Measurements from ENCODE around the gene AFF3.
"Not testable (repeated sequence)": the region's sequence is repeated elsewhere in the genome, so short reads cannot be mapped to it uniquely, and the experiment has no call there.

AFF3 gene

DNA sequence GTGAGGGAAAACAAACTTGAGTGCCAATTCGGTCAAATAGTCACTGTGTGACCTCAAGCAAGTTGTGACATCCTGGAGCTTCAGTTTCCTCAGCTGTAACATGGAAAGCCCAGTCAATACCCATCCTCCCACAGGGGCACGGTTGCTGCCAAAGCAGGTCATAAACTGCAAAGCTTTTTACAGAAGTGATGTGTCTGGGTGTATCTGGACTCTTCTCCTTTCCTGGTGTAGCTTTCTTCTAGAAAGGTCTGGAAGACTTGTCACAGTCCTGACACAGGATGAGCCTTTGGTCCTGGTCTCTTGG, 4.2 kb upstream of the AFF3 start:
- in situ Hi-C loops (cut with HindIII; ENCODE audit: low sequenced_read_pairs): no loop called here

DNA sequence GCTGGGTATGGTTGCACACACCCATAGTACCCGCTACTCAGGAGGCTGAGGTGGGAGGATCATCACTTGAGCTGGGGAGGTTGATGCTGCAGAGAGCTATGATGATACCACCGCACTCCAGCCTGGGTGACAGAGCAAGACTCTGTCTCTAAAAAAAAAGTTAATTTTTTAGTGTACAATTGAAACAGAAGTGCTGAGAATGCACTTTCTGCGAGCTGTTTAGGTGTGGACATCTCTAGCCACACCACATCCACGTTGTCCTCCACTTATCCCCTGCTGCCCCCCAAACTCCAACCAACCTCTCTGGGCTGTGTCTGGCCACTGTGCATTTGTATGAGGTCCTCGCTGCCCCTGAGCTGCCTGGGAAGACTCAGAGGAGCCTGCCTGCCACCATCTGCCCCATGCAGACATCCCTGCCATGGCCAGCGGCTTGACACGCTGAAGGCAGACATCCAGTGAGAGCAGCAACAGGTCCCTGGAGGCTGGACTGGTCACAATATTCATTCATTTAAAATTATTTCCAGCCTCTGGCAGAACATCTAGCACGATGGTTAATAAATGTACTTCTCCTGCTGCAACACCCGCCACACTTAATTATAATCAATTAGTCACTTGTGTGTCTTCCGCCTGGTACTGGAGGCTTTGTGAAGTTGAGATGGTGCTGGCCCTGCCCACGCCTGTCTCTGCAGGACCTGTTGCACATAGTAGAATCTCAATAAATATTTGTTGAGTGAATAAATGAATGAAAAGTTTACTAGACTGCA, 3.7 kb upstream of the AFF3 start:
- in situ Hi-C loops (cut with HindIII; ENCODE audit: low sequenced_read_pairs): no loop called here

DNA sequence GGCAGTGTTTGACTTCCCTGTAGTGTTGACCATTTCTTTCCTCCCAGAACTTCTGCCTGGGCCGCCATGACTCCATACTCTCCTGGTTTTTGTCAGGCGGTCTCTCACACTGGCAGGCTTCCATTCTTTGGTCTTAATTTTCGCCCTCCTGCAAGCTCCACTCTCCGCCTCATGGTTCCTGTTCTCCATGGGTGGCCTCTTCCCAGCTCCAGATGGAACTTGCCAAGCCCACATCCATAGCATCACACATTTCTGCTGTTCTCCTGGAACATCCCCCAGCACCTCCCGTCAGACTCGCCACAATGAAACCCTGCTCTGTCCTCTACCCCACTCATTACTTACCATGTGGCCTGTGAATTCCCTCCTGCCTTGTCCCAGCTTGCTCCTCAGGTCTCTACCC, 896 bp upstream of the AFF3 start:
- in situ Hi-C loops (cut with HindIII; ENCODE audit: low sequenced_read_pairs): no loop called here

DNA sequence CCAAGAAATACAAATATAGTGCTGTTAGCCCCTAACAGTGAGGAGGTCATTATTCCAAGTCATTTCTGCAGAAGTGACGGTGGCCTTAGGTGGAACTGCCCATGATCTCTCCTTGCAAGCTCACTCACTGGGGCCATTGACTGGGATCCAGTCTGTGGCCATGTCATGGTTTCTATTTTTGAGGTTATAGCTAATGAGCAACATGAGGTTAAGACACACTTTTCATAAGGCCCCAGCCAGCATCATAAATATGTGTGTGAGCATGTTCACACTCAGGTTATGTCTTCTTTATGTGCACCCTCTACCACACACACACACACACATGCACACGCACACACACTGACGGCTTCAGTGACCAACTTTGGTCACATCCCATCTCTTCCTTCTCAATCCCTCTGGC, 484 bp downstream of the AFF3 start:
- in situ Hi-C loops (cut with HindIII; ENCODE audit: low sequenced_read_pairs): no loop called here

DNA sequence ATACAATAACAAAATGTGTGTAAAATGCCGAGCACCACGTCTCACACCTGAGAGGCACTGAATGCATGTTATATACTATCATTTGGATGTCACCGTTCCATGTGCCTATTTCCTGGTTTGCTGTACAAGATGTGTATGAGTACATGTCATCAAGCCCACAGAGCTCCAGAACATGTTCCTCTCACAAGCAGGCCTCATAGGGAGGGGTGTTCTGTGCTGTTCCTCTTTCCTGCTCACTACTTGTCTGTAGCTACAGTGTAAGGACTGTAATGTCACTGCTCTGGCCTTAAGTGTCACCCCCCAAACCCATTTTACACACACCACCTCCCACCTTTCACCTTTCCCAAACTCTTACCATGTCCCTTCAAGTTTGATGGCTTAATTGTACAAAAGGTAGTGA, 1.8 kb downstream of the AFF3 start:
- in situ Hi-C loops (cut with HindIII; ENCODE audit: low sequenced_read_pairs): no loop called here

DNA sequence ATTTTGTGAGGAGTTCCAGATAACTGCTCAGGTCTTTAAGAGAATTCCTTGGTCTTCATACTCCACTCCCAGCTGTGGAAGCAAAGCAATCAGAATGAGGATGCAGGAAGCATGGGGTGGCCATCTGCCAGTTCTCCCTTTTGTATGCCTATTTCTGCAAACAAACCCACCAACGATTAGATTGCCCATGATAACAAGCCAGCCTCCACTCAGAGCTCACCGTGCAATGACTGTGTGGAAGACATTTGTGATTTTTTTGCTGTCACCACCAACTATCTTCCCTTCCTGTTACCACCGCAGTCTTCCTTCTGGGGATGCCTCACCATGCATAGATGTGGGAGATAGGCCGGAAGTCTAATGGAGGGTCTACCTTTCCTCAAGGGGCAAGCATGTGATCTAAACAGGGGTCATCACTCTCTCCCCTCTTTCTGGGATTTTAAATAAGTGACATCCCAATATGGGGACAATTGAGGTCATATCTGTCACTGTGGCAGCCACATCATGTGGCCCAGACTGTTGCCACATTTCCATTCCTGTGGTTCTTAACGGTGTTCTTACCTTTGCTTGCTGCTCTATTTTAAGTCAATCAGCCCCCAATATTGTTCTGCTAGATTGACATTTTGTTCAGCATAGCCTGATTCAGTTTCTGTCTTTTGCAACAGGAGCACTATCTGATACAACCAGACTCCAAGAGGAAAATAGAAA, 4.4 kb downstream of the AFF3 start:
- in situ Hi-C loops (cut with HindIII; ENCODE audit: low sequenced_read_pairs): no loop called here

DNA sequence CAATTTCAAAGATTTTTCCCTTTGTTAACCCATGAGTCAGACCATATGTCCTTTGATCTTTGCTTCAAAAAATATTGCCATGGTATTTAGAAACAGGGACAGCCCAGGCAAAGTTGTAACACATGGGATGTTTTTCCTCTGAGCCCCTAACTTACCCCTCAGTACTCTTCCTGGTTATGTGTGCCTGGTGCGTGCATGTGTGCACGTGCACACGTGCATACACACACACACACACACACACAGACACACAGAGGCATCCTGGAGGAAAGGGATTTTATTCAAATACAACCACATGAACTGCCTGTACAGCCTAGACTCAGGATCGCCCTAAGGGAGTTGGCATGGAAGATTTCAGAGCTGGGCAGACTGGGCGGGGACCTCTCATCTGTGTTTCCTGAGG, 5.1 kb downstream of the AFF3 start:
- in situ Hi-C loops (cut with HindIII; ENCODE audit: low sequenced_read_pairs): no loop called here

DNA sequence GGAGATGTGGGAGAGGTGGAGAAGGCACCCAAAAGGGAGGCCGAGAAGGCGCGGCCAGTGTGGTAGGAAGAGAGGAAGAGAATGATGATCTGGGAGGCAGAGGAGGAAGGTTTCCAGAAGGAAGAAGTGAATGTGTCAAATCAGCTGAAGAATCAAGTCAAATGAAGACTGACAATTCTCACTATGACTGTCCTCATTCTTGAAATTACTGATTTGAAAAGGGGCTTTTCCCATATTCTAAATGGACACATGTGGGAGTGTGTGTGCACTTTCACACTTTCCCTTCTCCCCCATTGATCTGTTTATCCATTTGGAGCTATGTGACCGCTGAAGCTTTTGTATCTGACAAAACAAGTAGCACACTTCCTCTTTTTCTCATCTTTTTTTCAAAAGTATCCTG, 6.1 kb downstream of the AFF3 start:
- in situ Hi-C loops (cut with HindIII; ENCODE audit: low sequenced_read_pairs): no loop called here

DNA sequence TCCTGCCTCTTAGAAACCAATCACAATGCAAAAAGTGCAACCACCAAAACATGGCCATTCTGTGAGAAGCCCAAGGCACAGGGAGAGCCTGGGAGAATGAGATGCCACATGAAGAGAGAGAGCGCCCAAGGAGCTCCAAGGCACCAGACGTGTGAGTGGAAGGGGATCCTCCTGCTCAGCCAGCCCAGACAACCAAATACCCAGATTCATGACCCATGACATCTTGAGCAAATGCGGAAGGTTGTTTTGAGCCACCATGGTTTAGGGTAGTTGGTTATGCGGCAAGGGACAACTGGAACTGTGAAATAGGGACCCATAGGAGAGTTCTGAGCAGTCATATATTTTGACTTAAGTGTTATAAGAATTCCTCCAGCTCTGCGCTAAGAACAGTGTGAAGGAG, 7.0 kb downstream of the AFF3 start:
- in situ Hi-C loops (cut with HindIII; ENCODE audit: low sequenced_read_pairs): no loop called here

DNA sequence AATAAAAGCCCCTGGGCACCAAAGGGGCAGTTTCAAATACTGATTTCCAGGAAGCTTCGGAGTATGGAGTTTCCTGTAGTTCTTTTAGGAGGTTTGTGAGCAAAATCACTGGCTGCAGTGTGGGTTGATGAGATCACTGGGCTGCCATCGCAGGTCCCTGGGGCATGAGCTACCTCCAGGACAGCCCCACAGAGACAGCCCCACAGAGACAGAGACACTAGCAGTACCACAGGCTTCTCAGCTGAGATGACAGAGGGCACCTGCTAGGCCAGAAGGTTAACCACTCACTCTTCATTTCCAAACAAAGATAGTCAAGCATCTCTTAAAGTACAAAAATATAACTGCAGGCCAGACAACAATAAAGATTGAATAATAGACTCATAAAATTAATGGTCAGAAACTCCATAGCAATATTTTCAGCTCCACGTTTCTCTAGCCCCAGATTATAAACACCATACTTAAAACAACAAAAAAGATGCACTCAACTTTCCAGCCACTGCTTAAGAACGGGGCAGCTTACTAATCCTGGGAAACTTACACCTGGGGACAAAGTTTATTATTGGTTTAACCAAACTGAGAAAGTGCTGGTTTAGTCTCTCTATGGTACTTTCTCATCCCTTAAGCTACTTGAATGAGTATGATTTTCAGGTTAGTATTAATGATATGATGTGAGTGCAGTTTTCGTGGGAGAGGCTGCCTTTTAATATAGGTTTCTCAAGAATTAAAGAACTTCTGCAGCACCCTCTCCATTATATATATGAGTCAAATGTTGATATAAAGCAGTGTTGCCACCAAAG, 11.6 kb downstream of the AFF3 start:
- in situ Hi-C loops (cut with HindIII; ENCODE audit: low sequenced_read_pairs): no loop called here

DNA sequence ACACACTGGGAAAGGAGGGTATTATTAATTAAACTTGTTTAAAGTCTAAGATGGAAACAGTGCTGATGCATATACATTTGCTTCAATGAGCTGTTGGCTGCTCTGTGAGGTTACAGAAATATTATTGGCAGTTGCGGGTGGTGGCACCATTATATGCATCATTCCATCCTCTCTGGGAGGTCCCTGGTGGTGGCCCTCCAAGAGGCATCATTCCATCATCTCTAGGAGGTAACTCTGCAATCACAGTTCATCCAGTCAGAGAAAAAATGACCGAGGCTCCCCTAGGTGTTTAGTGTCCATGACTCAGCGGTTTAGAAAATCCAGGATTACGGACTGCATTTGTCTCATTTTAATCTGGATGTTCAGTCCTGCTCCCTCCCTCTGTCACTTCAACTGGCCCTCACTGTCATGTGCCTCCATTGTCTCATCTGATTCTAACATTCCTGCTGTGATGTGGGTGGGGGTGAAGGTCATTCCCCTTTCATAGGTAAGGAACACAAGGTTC, 15.4 kb downstream of the AFF3 start:
- in situ Hi-C loops (cut with HindIII; ENCODE audit: low sequenced_read_pairs): no loop called here

DNA sequence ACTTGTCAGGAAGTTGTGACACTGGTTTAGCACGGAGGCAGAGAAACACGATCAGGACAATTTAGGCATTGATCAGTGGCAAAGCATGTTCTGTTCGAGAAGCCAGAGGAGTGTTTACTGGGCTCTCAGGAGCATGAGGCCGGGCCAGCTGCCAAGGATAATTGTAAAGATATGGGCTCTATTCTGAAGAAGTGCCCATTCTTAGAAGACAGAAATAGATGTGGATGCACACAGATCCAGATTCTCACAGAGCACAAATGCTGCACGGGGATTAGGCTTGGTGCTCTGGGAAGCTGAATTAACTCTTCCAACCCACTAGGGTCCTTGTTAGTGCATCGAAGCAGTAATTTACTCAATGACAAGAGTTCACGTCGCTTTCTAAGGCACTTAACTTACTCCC, 16.2 kb downstream of the AFF3 start:
- in situ Hi-C loops (cut with HindIII; ENCODE audit: low sequenced_read_pairs): no loop called here

DNA sequence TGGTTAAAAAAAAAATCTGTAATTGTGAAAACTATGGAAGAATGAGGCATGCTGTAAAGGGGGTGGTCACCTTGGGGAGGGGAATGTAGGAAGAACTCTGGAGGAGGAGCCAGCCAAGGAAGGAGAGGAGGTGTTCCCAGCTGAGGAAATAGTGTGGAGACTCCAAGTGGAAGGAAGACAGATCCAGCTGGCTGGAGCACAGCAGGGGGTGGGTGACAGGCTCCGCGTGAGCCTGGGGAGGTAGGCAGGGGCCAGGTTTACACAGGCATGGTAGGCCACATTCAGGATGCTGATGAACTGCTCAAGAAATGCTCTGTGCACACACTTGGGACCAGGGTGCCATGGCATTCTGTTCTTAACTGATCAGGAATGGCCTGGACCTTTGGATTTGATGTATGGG, 16.8 kb downstream of the AFF3 start:
- in situ Hi-C loops (cut with HindIII; ENCODE audit: low sequenced_read_pairs): no loop called here

DNA sequence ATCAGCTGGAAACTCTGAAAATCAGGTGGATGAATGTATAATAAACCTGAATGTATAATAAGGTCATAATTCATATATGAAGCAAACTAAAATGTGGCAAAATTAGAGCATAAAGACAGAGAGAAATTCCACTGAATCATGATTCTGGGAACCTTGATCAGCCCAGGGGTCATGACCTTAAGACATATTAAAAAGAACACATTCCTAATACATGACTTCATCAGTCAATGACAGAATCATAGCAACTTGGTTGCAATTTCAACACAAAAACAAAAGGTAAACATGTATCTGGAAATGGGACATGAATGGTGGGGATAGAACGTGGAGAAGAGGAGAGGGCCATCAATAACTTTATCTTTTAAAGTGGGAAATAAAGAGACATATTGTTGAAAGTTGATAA, 17.6 kb downstream of the AFF3 start:
- in situ Hi-C loops (cut with HindIII; ENCODE audit: low sequenced_read_pairs): no loop called here

DNA sequence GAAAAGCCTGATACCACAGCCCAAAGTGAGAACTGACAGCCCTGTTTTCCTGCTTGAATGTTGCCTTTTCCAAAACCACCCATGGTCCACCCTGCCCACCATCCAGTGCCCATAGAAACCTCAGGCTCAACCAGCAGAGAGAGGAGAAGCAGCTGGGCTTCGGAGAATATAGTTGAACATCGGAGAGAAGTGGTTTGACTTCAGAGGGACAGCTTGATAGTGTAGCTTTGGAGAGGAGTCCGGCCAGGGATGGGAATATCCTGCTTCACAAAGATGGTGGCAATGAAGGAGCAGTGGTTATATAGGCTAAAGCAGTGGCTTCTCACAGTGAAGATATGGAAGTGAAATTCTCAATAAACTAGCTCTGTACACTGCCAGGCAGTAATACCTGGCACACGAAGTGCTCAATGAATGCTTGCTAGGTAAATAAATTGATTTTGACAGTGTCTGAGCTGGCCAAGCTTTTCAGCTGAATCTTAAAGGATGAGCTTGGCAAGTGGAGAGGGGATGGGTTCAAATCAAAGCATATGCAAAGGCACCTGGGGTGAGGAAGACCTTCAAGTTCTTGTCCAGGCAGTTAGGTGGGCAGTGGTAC, 21.2 kb downstream of the AFF3 start:
- in situ Hi-C loops (cut with HindIII; ENCODE audit: low sequenced_read_pairs): no loop called here

DNA sequence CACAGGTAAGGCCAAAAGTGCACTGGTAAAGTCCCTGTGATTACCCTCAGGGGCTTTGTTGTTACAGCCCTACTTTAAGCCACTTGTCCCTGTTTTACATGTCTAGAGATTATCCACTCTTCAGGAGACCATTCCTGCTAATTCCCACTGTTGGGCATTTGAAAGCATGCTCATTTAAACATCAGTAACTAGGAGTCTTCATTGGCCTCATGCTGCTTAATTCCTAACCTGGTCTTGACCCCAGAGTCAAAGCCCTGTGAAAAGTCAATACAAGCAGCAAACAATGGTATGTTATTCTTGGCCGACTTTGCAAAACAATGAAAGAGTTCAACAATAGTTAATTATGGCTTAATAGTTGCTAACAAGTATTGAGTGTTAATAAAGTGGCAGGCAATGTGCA, 23.2 kb downstream of the AFF3 start:
- in situ Hi-C loops (cut with HindIII; ENCODE audit: low sequenced_read_pairs): no loop called here

DNA sequence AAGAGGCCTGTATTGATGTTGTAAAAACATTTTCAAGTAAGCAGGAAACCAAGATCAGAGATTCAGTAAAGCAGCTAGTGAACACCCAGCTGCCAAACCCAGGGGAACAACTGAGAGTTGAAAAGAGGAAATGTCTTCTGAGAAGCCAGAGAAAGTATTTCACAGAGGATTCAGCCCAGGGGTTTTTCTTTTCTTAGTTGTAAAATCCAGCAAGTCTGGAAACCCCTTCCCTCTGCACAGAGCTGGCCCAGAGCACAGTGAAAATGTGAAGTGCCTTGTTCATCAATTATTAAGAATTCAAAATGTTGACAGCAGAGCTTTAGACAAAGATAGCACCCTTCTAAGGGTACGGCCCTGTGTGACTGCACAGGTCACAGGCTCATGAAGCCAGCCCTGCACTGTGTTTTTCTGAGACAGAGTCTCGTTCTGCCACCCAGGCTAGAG, 28.4 kb downstream of the AFF3 start:
- in situ Hi-C loops (cut with HindIII; ENCODE audit: low sequenced_read_pairs): no loop called here

DNA sequence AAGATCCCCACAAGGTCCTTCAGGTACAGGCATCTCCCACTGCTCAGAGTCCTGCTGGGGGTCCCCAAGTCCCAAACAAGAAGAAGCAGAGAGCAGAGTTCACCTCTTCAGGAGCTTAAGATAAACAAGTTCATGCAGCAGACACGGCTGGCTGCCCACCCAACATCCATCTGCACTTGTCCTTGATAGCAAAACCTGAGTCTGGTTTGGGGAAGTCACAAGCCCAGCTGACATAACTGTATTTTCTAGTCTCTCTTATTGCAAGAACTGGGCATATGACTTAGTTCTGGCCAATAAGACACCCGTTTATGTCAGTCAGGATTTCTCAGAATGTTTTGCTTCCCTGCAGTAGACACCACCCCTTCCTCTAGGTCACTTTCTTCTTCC, 31.8 kb downstream of the AFF3 start:
- in situ Hi-C loops (cut with HindIII; ENCODE audit: low sequenced_read_pairs): no loop called here

DNA sequence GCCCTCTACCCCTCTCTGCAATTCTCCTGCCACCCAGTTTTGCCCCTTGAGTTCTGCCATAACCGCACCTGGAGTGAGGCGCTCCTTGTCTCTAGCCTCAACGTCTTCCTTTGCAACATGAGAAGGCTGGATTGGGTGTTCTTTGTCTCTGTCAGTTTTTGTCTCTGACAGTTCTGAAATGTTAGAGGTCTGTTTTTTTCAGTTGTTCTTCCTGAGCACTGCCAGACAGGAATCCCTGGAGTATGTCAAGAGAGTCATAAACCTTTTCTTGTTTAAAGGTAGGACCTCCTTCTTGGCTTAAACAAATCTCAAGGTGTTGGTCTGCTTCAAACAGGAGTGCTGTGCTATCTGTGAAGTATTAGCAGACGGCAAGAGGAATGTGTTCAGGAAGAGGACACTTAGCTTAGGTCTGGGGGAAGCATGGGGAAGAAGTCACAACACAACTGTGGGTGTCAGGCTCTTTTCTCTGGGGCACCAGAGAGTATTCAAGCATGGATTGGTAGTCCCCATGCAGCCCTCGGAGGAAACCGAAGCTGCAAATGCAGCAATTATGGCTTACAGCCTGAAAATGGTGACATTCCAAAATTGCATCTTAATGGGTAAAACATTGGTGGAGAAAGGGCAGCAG, 32.3 kb downstream of the AFF3 start:
- in situ Hi-C loops (cut with HindIII; ENCODE audit: low sequenced_read_pairs): no loop called here

DNA sequence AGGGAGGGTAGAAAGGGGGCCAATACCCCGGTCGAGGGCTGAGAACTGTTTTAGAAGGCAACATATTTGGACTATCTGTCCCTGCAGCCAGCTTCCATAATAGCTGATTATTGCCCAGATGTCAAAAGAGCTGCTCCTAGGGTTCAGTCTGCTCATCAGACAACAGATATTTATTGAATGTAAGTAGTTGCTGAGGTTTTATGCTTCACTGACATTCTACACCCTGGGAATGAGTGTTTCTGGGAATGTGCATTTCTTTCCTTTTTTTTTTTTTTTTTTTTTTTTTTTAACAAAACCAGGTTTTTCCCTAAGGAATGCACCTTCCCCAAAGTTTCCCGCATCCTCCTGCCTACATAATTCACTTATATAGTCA, 33.8 kb downstream of the AFF3 start:
- in situ Hi-C loops (cut with HindIII; ENCODE audit: low sequenced_read_pairs): not testable (repeated sequence)
